Liver (tissue), 3 donors: ENCODE data around the gene CUTA.

Source experiments
- ATF3 ChIP-seq: IDR thresholded peaks from 2 replicates; pipeline ENCODE4 v1.6.1; 2016; ENCODE audit warnings: antibody characterized with exemption
- CTCF ChIP-seq: fragments of 150-350 bp; IDR thresholded peaks from 2 replicates; pipeline ENCODE4 v1.5.1; 2017; ENCODE audit warnings: improper control_type of control experiment, low read depth, low read length; ENCODE audit not compliant: missing input control
- EGR1 ChIP-seq, 2 donors: IDR thresholded peaks; 2 replicates each; pipeline ENCODE4 v1.6.1; 2016 to 2018; ENCODE audit warnings: antibody characterized with exemption in 2 of 2, low read depth in 2 of 2
- FOXA1 ChIP-seq: IDR thresholded peaks from 2 replicates; pipeline ENCODE4 v1.6.1; 2016; ENCODE audit warnings: antibody characterized with exemption
- FOXA2 ChIP-seq: IDR thresholded peaks from 2 replicates; pipeline ENCODE4 v1.6.1; 2016; ENCODE audit warnings: antibody characterized with exemption
- GABPA ChIP-seq, 2 donors: IDR thresholded peaks in 1 of 2; conservative IDR thresholded peaks in 1 of 2; 2 replicates each; pipeline ENCODE4 v1.6.1; 2016; ENCODE audit warnings: antibody characterized with exemption in 2 of 2, mild to moderate bottlenecking in 1 of 2, moderate library complexity in 1 of 2
- JUND ChIP-seq, 2 donors: IDR thresholded peaks; 2 replicates each; pipeline ENCODE4 v1.6.1; 2016; ENCODE audit warnings: antibody characterized with exemption in 2 of 2
- MAX ChIP-seq: IDR thresholded peaks from 2 replicates; pipeline ENCODE4 v1.6.1; 2016; ENCODE audit warnings: antibody characterized with exemption
- RAD21 ChIP-seq, 2 donors: IDR thresholded peaks; 2 replicates each; pipeline ENCODE4 v1.6.1; 2016; ENCODE audit warnings: antibody characterized with exemption in 2 of 2, mild to moderate bottlenecking in 2 of 2
- REST ChIP-seq: IDR thresholded peaks from 2 replicates; pipeline ENCODE4 v1.6.1; 2016; ENCODE audit warnings: antibody characterized with exemption, mild to moderate bottlenecking
- RXRA ChIP-seq, 2 donors: IDR thresholded peaks; 2 replicates each; pipeline ENCODE4 v1.6.1; 2017 to 2018; ENCODE audit warnings: antibody characterized with exemption in 2 of 2, mild to moderate bottlenecking in 1 of 2
- SP1 ChIP-seq: IDR thresholded peaks from 2 replicates; pipeline ENCODE4 v1.6.1; 2018; ENCODE audit warnings: antibody characterized with exemption, mild to moderate bottlenecking
- YY1 ChIP-seq: IDR thresholded peaks from 2 replicates; pipeline ENCODE4 v1.6.1; 2016; ENCODE audit warnings: antibody characterized with exemption, mild to moderate bottlenecking
- donor health status: healthy.
- donor health status: healthy.

- TF ChIP-seq CTCF (no peak), REST (no peak), SP1 (no peak), GABPA (IDR thresholded peaks at IDR 0.05 in 1 of 2, conservative IDR thresholded peaks at IDR 0.05 in 1 of 2) (no peak), JUND (IDR thresholded peaks at IDR 0.05) (no peak), MAX (no peak), YY1 (no peak), ATF3 (no peak), FOXA2 (no peak), RAD21 (IDR thresholded peaks at IDR 0.05) (no peak), FOXA1 (no peak), EGR1 (IDR thresholded peaks at IDR 0.05; ENCODE audit: low read depth in 2 of 2) (no peak), RXRA (IDR thresholded peaks at IDR 0.05) (no peak)
Measured at GRCh38 chr6:33428966-33429749, 11.3 kb upstream of the CUTA start.
